Calu3 (cell line): Measurements from ENCODE around the gene ACAP2. TPM values are rescaled to one million over a fixed set of nuclear protein-coding genes. Genes with fewer than 3 reads are reported as not detected.

ENCODE experiments used
- BruUV-seq: library from RNA; stranded (reverse); fragments of 400-500 nt; replicated peaks from 2 replicates; lab custom pipeline; 2021; lab: Mats Ljungman, UMichigan
- CTCF ChIA-PET: fragments of 300-600 bp; sonication (Branson Sonifier 250); formaldehyde crosslinking; loops from one replicate; lab custom pipeline; 2022; ENCODE audit warnings: antibody characterized with exemption; lab: Charles Lee
- DNase-seq: peaks from one replicate; pipeline ENCODE4 v3.0.0; 2022
- H3K27ac Mint-ChIP-seq: one replicate; pipeline ENCODE4 v1.8.0; 2022; ENCODE audit warnings: mixed read lengths; ENCODE audit not compliant: unreplicated experiment
- H3K27me3 Mint-ChIP-seq: one replicate; pipeline ENCODE4 v1.8.0; 2022; ENCODE audit warnings: mixed read lengths; ENCODE audit not compliant: unreplicated experiment
- H3K36me3 Mint-ChIP-seq: one replicate; pipeline ENCODE4 v1.8.0; 2022; ENCODE audit warnings: mild to moderate bottlenecking, moderate library complexity, mixed read lengths; ENCODE audit not compliant: insufficient read depth, unreplicated experiment
- H3K4me1 Mint-ChIP-seq: one replicate; pipeline ENCODE4 v1.8.0; 2022; ENCODE audit warnings: mild to moderate bottlenecking, low read depth, mixed read lengths; ENCODE audit not compliant: unreplicated experiment
- H3K4me3 Mint-ChIP-seq: one replicate; pipeline ENCODE4 v1.8.0; 2022; ENCODE audit warnings: mild to moderate bottlenecking, low read depth, moderate library complexity, mixed read lengths; ENCODE audit not compliant: unreplicated experiment
- H3K9me3 Mint-ChIP-seq: one replicate; pipeline ENCODE4 v1.8.0; 2022; ENCODE audit warnings: low read depth, mixed read lengths; ENCODE audit not compliant: unreplicated experiment
- intact Hi-C: fragments of 100-400 bp; cut with micrococcal nuclease; formaldehyde crosslinking; loops from one replicate; pipeline ENCODE4 v1.10.0; 2022; ENCODE audit not compliant: unreplicated experiment
- total RNA-seq: library from RNA; stranded (reverse); gene quantifications from 2 replicates; pipeline ENCODE4 v1.2.3, GENCODE V29; 2022
- TF ChIP-seq, protein P1 (sequence below): fragments of 200-600 bp; IDR thresholded peaks from one replicate; pipeline ENCODE4 v1.8.0; 2022; ENCODE audit warnings: antibody characterized with exemption; ENCODE audit not compliant: unreplicated experiment

The ACAP2 gene
- total RNA-seq, 1 experiment from 2014 or later: 74.0 TPM

DNA sequence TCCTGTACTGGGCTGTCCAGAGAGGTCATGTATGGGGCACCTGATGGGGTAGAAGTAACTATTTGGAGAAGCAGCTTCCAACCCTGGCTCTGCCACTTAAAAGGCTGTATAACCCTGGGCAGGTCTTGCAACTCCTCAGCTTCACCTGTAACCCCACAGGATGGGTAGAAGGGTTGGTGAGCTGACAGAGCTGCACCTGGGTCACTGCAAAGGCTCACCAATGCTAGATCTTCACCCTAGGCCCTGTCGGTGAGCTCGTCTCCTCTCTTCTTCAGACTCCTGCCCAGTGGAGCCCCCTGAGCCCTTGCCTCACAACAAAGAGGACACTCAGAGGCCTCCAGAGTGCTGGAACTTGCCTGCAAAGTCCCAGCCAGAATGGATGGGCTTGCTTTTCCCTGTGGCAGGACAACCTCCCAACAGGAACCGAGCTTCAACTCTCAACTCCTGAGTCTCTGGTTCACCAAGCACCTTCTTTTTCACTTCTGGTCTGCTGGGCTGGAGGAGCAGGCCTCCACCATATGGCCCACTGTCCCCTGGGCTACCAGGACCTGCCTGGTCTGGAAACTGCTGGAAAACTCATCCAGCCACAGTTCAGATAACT is 217.7 kb downstream of the ACAP2 start:
- intact Hi-C loops: no loop called here
- Mint-ChIP-seq H3K36me3 (peaks cover 8% of the 10 kb centered on the region), H3K4me3 (no peak overlapping the region), H3K27me3 (no peaks in the 10 kb centered on the region), H3K4me1 (peaks cover 17% of the 10 kb centered on the region), H3K9me3 (peaks cover 3% of the 10 kb centered on the region), H3K27ac (no peak overlapping the region)
- CTCF ChIA-PET: interaction anchor here (0.6 to 1.1 kb wide), 3 partner anchors 45 to 542 kb away, joined by 3 to 4 read pairs (median 3); no protein-coding TSS in a partner anchor
- TF ChIP-seq, protein P1, sequence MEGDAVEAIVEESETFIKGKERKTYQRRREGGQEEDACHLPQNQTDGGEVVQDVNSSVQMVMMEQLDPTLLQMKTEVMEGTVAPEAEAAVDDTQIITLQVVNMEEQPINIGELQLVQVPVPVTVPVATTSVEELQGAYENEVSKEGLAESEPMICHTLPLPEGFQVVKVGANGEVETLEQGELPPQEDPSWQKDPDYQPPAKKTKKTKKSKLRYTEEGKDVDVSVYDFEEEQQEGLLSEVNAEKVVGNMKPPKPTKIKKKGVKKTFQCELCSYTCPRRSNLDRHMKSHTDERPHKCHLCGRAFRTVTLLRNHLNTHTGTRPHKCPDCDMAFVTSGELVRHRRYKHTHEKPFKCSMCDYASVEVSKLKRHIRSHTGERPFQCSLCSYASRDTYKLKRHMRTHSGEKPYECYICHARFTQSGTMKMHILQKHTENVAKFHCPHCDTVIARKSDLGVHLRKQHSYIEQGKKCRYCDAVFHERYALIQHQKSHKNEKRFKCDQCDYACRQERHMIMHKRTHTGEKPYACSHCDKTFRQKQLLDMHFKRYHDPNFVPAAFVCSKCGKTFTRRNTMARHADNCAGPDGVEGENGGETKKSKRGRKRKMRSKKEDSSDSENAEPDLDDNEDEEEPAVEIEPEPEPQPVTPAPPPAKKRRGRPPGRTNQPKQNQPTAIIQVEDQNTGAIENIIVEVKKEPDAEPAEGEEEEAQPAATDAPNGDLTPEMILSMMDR: no peak
- no TSS peak for BruUV-seq
- no peak for DNase-seq

Other genes with a start within 250 kb of the ACAP2 start
- 25.9 and 29.2 TPM in 2 replicates for gene XXYLT1, start 171.9 kb downstream of the ACAP2 start, total RNA-seq
- gene PPP1R2, start 100.3 kb upstream of the ACAP2 start, total RNA-seq: 60.6 and 68.2 TPM in 2 replicates
- 0.34 TPM in 1 of 2 replicates, not detected in the other for gene APOD, start 140.9 kb upstream of the ACAP2 start, total RNA-seq